Measurements from ENCODE around the gene CPA2.

The CPA2 gene

DNA sequence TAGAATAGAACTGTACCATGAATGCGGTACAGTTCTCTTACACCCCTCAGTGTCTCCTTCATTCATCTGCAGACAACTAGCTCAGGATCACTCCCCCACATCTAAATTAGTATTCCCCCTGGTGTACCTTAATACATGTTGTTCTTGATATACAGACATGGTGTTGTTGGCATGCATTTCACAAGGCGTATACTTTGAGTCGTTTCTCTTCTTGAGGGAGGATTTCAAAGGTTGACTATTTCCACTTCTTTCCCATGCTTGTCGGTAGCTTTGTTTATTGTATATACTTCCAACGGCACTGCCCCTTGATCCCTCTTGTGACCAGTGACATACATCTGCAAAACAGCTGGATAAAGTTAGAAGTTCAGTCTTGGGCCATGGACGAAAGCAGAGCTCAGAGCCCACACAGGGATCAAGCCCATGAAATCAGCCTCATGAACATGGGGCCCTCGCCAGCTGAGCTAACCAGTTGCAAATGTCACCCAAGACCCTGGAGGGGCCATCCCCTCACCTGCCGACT lies 34.9 kb downstream of the CPA2 start:
- ATAC-seq (ENCODE audit: low read depth) (no peak), DNase-seq (ENCODE audit: low spot score) (no peak)
- no peaks in the 10 kb centered on the region for H3K4me1 ChIP-seq (ENCODE audit: insufficient read depth, poor library complexity, severe bottlenecking)
- no peaks in the 10 kb centered on the region for H3K27me3 ChIP-seq (ENCODE audit: insufficient read depth, poor library complexity, severe bottlenecking)
- H3K9me3 ChIP-seq (ENCODE audit: severe bottlenecking) = no peaks in the 10 kb centered on the region
- no peak overlapping the region for H3K27ac ChIP-seq (ENCODE audit: poor library complexity, severe bottlenecking)
- no peak overlapping the region for H3K4me3 ChIP-seq (ENCODE audit: severe bottlenecking)
- TF ChIP-seq, protein P1, sequence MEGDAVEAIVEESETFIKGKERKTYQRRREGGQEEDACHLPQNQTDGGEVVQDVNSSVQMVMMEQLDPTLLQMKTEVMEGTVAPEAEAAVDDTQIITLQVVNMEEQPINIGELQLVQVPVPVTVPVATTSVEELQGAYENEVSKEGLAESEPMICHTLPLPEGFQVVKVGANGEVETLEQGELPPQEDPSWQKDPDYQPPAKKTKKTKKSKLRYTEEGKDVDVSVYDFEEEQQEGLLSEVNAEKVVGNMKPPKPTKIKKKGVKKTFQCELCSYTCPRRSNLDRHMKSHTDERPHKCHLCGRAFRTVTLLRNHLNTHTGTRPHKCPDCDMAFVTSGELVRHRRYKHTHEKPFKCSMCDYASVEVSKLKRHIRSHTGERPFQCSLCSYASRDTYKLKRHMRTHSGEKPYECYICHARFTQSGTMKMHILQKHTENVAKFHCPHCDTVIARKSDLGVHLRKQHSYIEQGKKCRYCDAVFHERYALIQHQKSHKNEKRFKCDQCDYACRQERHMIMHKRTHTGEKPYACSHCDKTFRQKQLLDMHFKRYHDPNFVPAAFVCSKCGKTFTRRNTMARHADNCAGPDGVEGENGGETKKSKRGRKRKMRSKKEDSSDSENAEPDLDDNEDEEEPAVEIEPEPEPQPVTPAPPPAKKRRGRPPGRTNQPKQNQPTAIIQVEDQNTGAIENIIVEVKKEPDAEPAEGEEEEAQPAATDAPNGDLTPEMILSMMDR (IDR thresholded peaks at IDR 0.05; ENCODE audit: poor library complexity, severe bottlenecking) = no peak
- H3K36me3 ChIP-seq (ENCODE audit: low read depth) = peaks cover 70% of the 10 kb centered on the region

- H3K4me1 ChIP-seq (ENCODE audit: insufficient read depth, poor library complexity, severe bottlenecking) = no peaks in the 10 kb centered on the region
- TF ChIP-seq, protein P1 (IDR thresholded peaks at IDR 0.05; ENCODE audit: poor library complexity, severe bottlenecking) = no peak
- H3K36me3 ChIP-seq (ENCODE audit: low read depth) = peaks cover 73% of the 10 kb centered on the region
- H3K27ac ChIP-seq (ENCODE audit: poor library complexity, severe bottlenecking) = no peak overlapping the region
- no peak overlapping the region for H3K4me3 ChIP-seq (ENCODE audit: severe bottlenecking)
- H3K9me3 ChIP-seq (ENCODE audit: severe bottlenecking) = no peaks in the 10 kb centered on the region
- ATAC-seq (ENCODE audit: low read depth) (no peak), DNase-seq (ENCODE audit: low spot score) (no peak)
- no peaks in the 10 kb centered on the region for H3K27me3 ChIP-seq (ENCODE audit: insufficient read depth, poor library complexity, severe bottlenecking)
Measured at GRCh38 chr7:130302649-130303048, 36.0 kb downstream of the CPA2 start.

GRCh38 chr7:130303127-130303526 lies 36.5 kb downstream of the CPA2 start:
- Histone ChIP-seq H3K4me1 (ENCODE audit: insufficient read depth, poor library complexity, severe bottlenecking) (no peaks in the 10 kb centered on the region), H3K27ac (ENCODE audit: poor library complexity, severe bottlenecking) (no peak overlapping the region), H3K9me3 (ENCODE audit: severe bottlenecking) (no peaks in the 10 kb centered on the region), H3K4me3 (ENCODE audit: severe bottlenecking) (no peak overlapping the region), H3K36me3 (ENCODE audit: low read depth) (peaks cover 73% of the 10 kb centered on the region), H3K27me3 (ENCODE audit: insufficient read depth, poor library complexity, severe bottlenecking) (no peaks in the 10 kb centered on the region)
- TF ChIP-seq, protein P1 (IDR thresholded peaks at IDR 0.05; ENCODE audit: poor library complexity, severe bottlenecking) = no peak
- no peak for DNase-seq (ENCODE audit: low spot score)
- no peak for ATAC-seq (ENCODE audit: low read depth)

DNA sequence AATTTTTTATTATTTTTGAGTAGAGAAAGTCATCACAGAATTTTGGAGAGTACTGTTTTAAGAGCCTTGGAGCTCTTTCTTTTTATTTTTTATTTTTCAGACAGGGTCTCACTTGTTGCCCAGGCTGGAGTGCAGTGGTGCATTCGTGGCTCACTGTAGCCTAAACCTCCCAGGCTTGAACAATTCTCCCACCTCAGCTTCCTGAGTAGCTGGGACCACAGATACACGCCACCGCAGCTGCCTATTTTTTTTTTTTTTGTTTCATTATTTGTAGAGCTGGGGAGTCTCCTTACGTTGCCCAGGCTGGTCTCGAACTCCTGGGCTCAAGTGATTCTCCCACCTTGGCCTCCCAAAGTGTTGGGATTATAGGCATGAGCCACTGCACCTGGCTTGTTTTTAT lies 36.9 kb downstream of the CPA2 start:
- Histone ChIP-seq H3K27ac (ENCODE audit: poor library complexity, severe bottlenecking) (no peak overlapping the region), H3K27me3 (ENCODE audit: insufficient read depth, poor library complexity, severe bottlenecking) (no peaks in the 10 kb centered on the region)
- TF ChIP-seq, protein P1 (IDR thresholded peaks at IDR 0.05; ENCODE audit: poor library complexity, severe bottlenecking) = no peak

DNA sequence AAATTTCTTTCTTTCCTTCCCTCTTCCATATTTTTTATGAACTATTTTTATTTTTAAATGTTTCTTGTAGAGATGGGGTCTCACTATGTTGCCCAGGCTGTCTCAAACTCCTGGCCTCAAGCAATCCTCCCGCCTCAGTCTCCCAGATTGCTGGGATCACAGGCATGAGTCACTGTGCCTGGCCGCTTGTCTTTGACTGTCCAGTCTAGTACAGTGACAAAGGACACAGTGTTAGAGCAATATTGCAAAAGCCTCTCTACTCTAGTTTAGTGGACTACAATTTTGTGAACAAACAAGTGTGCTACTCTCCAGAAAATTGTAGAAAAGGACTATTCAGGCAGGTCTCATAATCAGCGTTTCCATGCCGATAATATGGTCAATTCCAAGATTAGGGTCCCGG lies 37.3 kb downstream of the CPA2 start:
- TF ChIP-seq, protein P1 (IDR thresholded peaks at IDR 0.05; ENCODE audit: poor library complexity, severe bottlenecking) = no peak
- H3K9me3 ChIP-seq (ENCODE audit: severe bottlenecking) = no peaks in the 10 kb centered on the region
- DNase-seq (ENCODE audit: low spot score) = no peak
- no peaks in the 10 kb centered on the region for H3K4me1 ChIP-seq (ENCODE audit: insufficient read depth, poor library complexity, severe bottlenecking)
- peaks cover 65% of the 10 kb centered on the region for H3K36me3 ChIP-seq (ENCODE audit: low read depth)
- no peak for ATAC-seq (ENCODE audit: low read depth)
- H3K27me3 ChIP-seq (ENCODE audit: insufficient read depth, poor library complexity, severe bottlenecking) = no peaks in the 10 kb centered on the region
- no peak overlapping the region for H3K27ac ChIP-seq (ENCODE audit: poor library complexity, severe bottlenecking)
- no peak overlapping the region for H3K4me3 ChIP-seq (ENCODE audit: severe bottlenecking)

More for the DNA sequence above, 36.9 kb downstream of the CPA2 start:
- DNase-seq (ENCODE audit: low spot score) (no peak), ATAC-seq (ENCODE audit: low read depth) (no peak)
- H3K9me3 ChIP-seq (ENCODE audit: severe bottlenecking) = no peaks in the 10 kb centered on the region
- no peaks in the 10 kb centered on the region for H3K4me1 ChIP-seq (ENCODE audit: insufficient read depth, poor library complexity, severe bottlenecking)
- no peak overlapping the region for H3K4me3 ChIP-seq (ENCODE audit: severe bottlenecking)
- H3K36me3 ChIP-seq (ENCODE audit: low read depth) = peaks cover 69% of the 10 kb centered on the region
